BLaER1 treated with 17β-estradiol and CSF1 and Interleukin-3, amounts not matched to agents 10 nM and 100 nM (cell line): Measurements from ENCODE around the gene MUC5AC.
"Not testable (repeated sequence)": the region's sequence is repeated elsewhere in the genome, so short reads cannot be mapped to it uniquely, and the experiment has no call there.

ENCODE experiments used
- H3K27ac ChIP-seq, 11 experiments: shearing (Covaris generic); formaldehyde crosslinking; 2 replicates each; pipeline ENCODE4 v1.8.1; 2022
- H3K27me3 ChIP-seq, 11 experiments: shearing (Covaris generic); formaldehyde crosslinking; 2 replicates each; pipeline ENCODE4 v1.8.1; 2022
- H3K36me3 ChIP-seq, 11 experiments: shearing (Covaris generic); formaldehyde crosslinking; 2 replicates each; pipeline ENCODE4 v1.8.1; 2022
- H3K4me1 ChIP-seq, 10 experiments: shearing (Covaris generic); formaldehyde crosslinking; 2 replicates each; pipeline ENCODE4 v1.8.1; 2022
- H3K4me2 ChIP-seq, 11 experiments: shearing (Covaris generic); formaldehyde crosslinking; 2 replicates each; pipeline ENCODE4 v1.8.1; 2022
- H3K4me3 ChIP-seq, 10 experiments: shearing (Covaris generic); formaldehyde crosslinking; 2 replicates each; pipeline ENCODE4 v1.8.1; 2022
- H3K9ac ChIP-seq, 11 experiments: shearing (Covaris generic); formaldehyde crosslinking; 2 replicates each; pipeline ENCODE4 v1.8.1; 2022
- H3K9me3 ChIP-seq, 11 experiments: shearing (Covaris generic); formaldehyde crosslinking; replicated peaks in 1 of 11; 2 replicates each; pipeline ENCODE4 v1.8.1; 2022
- H4K20me1 ChIP-seq, 11 experiments: shearing (Covaris generic); formaldehyde crosslinking; 2 replicates each; pipeline ENCODE4 v1.8.1; 2022
- Cebpa-rat ChIP-seq, 11 experiments: shearing (Covaris generic); IDR thresholded peaks; 2 replicates each; pipeline ENCODE4 v1.8.1; 2022

MUC5AC gene

GRCh38 chr11:1156506-1157340 is 1.0 kb upstream of the MUC5AC start:
- peak overlapping the region in 7 of 11 experiments; percentile 4 to 40 (median 22); a peak in 8 of 22 replicates for H3K4me2 ChIP-seq
- no peak for TF ChIP-seq Cebpa-rat (IDR thresholded peaks at IDR 0.05)
- H3K27me3 ChIP-seq = no peaks in the 10 kb centered on the region
- H3K9ac ChIP-seq = no peak overlapping the region
- no peaks in the 10 kb centered on the region for H3K36me3 ChIP-seq
- H3K27ac ChIP-seq = no peak overlapping the region
- no peak overlapping the region for H3K4me3 ChIP-seq
- H3K9me3 ChIP-seq = peaks cover 0 to 10% (median 0%) of the 10 kb centered on the region in 11 experiments; a peak in 9 of 22 replicates
- H4K20me1 ChIP-seq = peaks cover 0 to 32% (median 7%) of the 10 kb centered on the region in 11 experiments; a peak in 4 of 22 replicates
- H3K4me1 ChIP-seq = peaks cover 26 to 38% (median 31%) of the 10 kb centered on the region in 10 experiments

- Histone ChIP-seq H3K4me3 (no peak overlapping the region), H3K9me3 (peaks cover 0 to 10% (median 0%) of the 10 kb centered on the region in 11 experiments; a peak in 9 of 22 replicates), H4K20me1 (peaks cover 0 to 32% (median 7%) of the 10 kb centered on the region in 11 experiments; a peak in 4 of 22 replicates), H3K27ac (no peak overlapping the region), H3K4me1 (peaks cover 20 to 32% (median 25%) of the 10 kb centered on the region in 10 experiments), H3K9ac (no peak overlapping the region), H3K4me2 (no peak overlapping the region; a peak in 2 of 22 replicates), H3K27me3 (no peaks in the 10 kb centered on the region), H3K36me3 (no peaks in the 10 kb centered on the region)
- TF ChIP-seq Cebpa-rat (IDR thresholded peaks at IDR 0.05) = no peak
Measured at GRCh38 chr11:1157341-1157644, 460 bp upstream of the MUC5AC start.

GRCh38 chr11:1158681-1159487 is 1.1 kb downstream of the MUC5AC start:
- no peaks in the 10 kb centered on the region for H3K27me3 ChIP-seq
- no peak overlapping the region for H3K4me2 ChIP-seq
- peaks cover 0 to 10% (median 0%) of the 10 kb centered on the region in 11 experiments; a peak in 9 of 22 replicates for H3K9me3 ChIP-seq
- H4K20me1 ChIP-seq = peaks cover 0 to 24% (median 0%) of the 10 kb centered on the region in 11 experiments; a peak in 1 of 22 replicates
- H3K27ac ChIP-seq = no peak overlapping the region
- H3K4me3 ChIP-seq = no peak overlapping the region
- H3K9ac ChIP-seq = no peak overlapping the region
- H3K36me3 ChIP-seq = no peaks in the 10 kb centered on the region
- TF ChIP-seq Cebpa-rat (IDR thresholded peaks at IDR 0.05) = no peak
- H3K4me1 ChIP-seq = peaks cover 4 to 16% (median 9%) of the 10 kb centered on the region in 10 experiments

GRCh38 chr11:1159488-1160220 is 1.9 kb downstream of the MUC5AC start:
- not testable (repeated sequence) for H3K27ac ChIP-seq, H3K9ac ChIP-seq, H3K27me3 ChIP-seq, H3K4me2 ChIP-seq, H3K4me3 ChIP-seq, H3K9me3 ChIP-seq, H3K36me3 ChIP-seq
- H4K20me1 ChIP-seq = peaks cover 0 to 24% (median 0%) of the 10 kb centered on the region in 11 experiments; a peak in 1 of 22 replicates
- peaks cover 0 to 11% (median 5%) of the 10 kb centered on the region in 10 experiments; a peak in 9 of 20 replicates for H3K4me1 ChIP-seq

- Histone ChIP-seq H3K4me3 (no peak overlapping the region), H3K36me3 (no peaks in the 10 kb centered on the region), H3K4me2 (no peak overlapping the region), H3K27me3 (no peaks in the 10 kb centered on the region), H3K9ac (no peak overlapping the region), H3K4me1 (peaks cover 0 to 11% (median 5%) of the 10 kb centered on the region in 10 experiments; a peak in 9 of 20 replicates), H3K9me3 (peaks cover 0 to 9% (median 0%) of the 10 kb centered on the region in 11 experiments; a peak in 9 of 22 replicates), H4K20me1 (peaks cover 0 to 31% (median 0%) of the 10 kb centered on the region in 11 experiments; a peak in 1 of 22 replicates), H3K27ac (no peak overlapping the region)
- no peak for TF ChIP-seq Cebpa-rat (IDR thresholded peaks at IDR 0.05)
Measured at GRCh38 chr11:1160231-1161101, 2.7 kb downstream of the MUC5AC start.

GRCh38 chr11:1161410-1162137 is 3.8 kb downstream of the MUC5AC start:
- TF ChIP-seq Cebpa-rat (IDR thresholded peaks at IDR 0.05) = no peak
- H3K9me3 ChIP-seq = no peaks in the 10 kb centered on the region
- H3K9ac ChIP-seq = no peak overlapping the region
- no peak overlapping the region for H3K4me3 ChIP-seq
- peaks cover 0 to 9% (median 4%) of the 10 kb centered on the region in 10 experiments; a peak in 9 of 20 replicates for H3K4me1 ChIP-seq
- H3K27me3 ChIP-seq = no peaks in the 10 kb centered on the region
- H4K20me1 ChIP-seq = peaks cover 0 to 31% (median 0%) of the 10 kb centered on the region in 11 experiments; a peak in 1 of 22 replicates
- no peaks in the 10 kb centered on the region for H3K36me3 ChIP-seq
- no peak overlapping the region for H3K27ac ChIP-seq
- H3K4me2 ChIP-seq = no peak overlapping the region

- H4K20me1 ChIP-seq = peaks cover 0 to 31% (median 0%) of the 10 kb centered on the region in 11 experiments; a peak in 1 of 22 replicates
- no peak overlapping the region for H3K9ac ChIP-seq
- H3K9me3 ChIP-seq = no peaks in the 10 kb centered on the region
Measured at GRCh38 chr11:1162138-1162475, 4.4 kb downstream of the MUC5AC start.

More at GRCh38 chr11:1162138-1162475, 4.4 kb downstream of the MUC5AC start:
- TF ChIP-seq Cebpa-rat (IDR thresholded peaks at IDR 0.05) = no peak
- H3K4me1 ChIP-seq = peaks cover 0 to 4% (median under 1%) of the 10 kb centered on the region in 10 experiments; a peak in 5 of 20 replicates
- H3K27ac ChIP-seq = no peak overlapping the region
- no peak overlapping the region for H3K4me2 ChIP-seq
- H3K4me3 ChIP-seq = no peak overlapping the region
- H3K27me3 ChIP-seq = no peaks in the 10 kb centered on the region
- no peaks in the 10 kb centered on the region for H3K36me3 ChIP-seq
